M059J (cell line): ENCODE results near the gene EFCAB5. TPM values are rescaled to one million over a fixed set of nuclear protein-coding genes. Genes with fewer than 3 reads are reported as not detected.

Experiments
- total RNA-seq: library from RNA; depleted of rRNA; stranded (reverse); fragments of >200 nt; shearing (Covaris generic); gene quantifications from 2 replicates; pipeline ENCODE4 v1.2.3, GENCODE V29; 2014; rRNA removed

Gene EFCAB5
- total RNA-seq, 1 experiment from 2014 or later: 1.7 TPM

Other genes with a start within 250 kb of the EFCAB5 start
- gene SSH2, start 11.4 kb upstream of the EFCAB5 start, total RNA-seq: 11.8 and 16.7 TPM in 2 replicates
- gene NSRP1, start 175.2 kb downstream of the EFCAB5 start, total RNA-seq: 2.4 and 8.7 TPM in 2 replicates